ENCODE data around the gene SLC35F3.

- TF ChIP-seq CTCF (IDR thresholded peaks at IDR 0.05; ENCODE audit: low read depth, low read length), result no peak
- TF ChIP-seq MAX (IDR thresholded peaks at IDR 0.05; ENCODE audit: low read depth, low read length), result no peak
- no peak for TF ChIP-seq POLR2A (IDR thresholded peaks at IDR 0.05; ENCODE audit: extremely low read depth, insufficient read length)
Measured at GRCh38 chr1:234237393-234237792, 332.9 kb downstream of the SLC35F3 start.

All from NB4 (cell line).